Activated naive CD4-positive, alpha-beta T cell treated with anti-CD3 and anti-CD28 coated beads for 36 hours (primary cell): ENCODE measurements around the gene ANGPTL2. TPM values are rescaled to one million over a fixed set of nuclear protein-coding genes. Genes with fewer than 3 reads are reported as not detected.

ENCODE experiments used
- CTCF ChIA-PET: fragments of 350-600 bp; sonication (Branson Sonifier 250); formaldehyde crosslinking; loops from one replicate; lab custom pipeline; 2021; ENCODE audit warnings: antibody characterized with exemption; lab: Charles Lee
- DNase-seq: peaks from one replicate; pipeline ENCODE4 v3.0.0-alpha.2; 2020
- H3K27ac Mint-ChIP-seq: one replicate; pipeline ENCODE4 v1.8.0; 2021; ENCODE audit warnings: mild to moderate bottlenecking, mixed read lengths
- H3K27me3 Mint-ChIP-seq: one replicate; pipeline ENCODE4 v1.8.0; 2021; ENCODE audit warnings: low read depth, mixed read lengths
- H3K36me3 Mint-ChIP-seq: one replicate; pipeline ENCODE4 v1.8.0; 2021; ENCODE audit warnings: low read depth, mixed read lengths
- H3K4me1 Mint-ChIP-seq: one replicate; pipeline ENCODE4 v1.8.0; 2021; ENCODE audit warnings: low read depth, mixed read lengths
- H3K4me3 Mint-ChIP-seq: one replicate; pipeline ENCODE4 v1.8.0; 2021; ENCODE audit warnings: mild to moderate bottlenecking, moderate library complexity, mixed read lengths
- H3K9me3 Mint-ChIP-seq: one replicate; pipeline ENCODE4 v1.8.0; 2021; ENCODE audit warnings: mixed read lengths
- intact Hi-C: fragments of 100-400 bp; cut with micrococcal nuclease; formaldehyde crosslinking; loops from one replicate; pipeline ENCODE4 v1.15.1; 2023
- total RNA-seq, 2 experiments: library from RNA; stranded (reverse); gene quantifications; one replicate each; pipeline ENCODE4 v1.2.3, GENCODE V29; 2021

Gene ANGPTL2
- total RNA-seq, 2 experiments from 2014 or later: not detected

- intact Hi-C loops: no loop called here
- Mint-ChIP-seq H3K4me3 (no peak overlapping the region), H3K27ac (no peak overlapping the region), H3K27me3 (no peaks in the 10 kb centered on the region), H3K36me3 (no peaks in the 10 kb centered on the region), H3K4me1 (no peaks in the 10 kb centered on the region), H3K9me3 (no peaks in the 10 kb centered on the region)
- CTCF ChIA-PET: no interaction called here
- no peak for DNase-seq
Measured at GRCh38 chr9:127130661-127131538, 8.5 kb upstream of the ANGPTL2 start.

GRCh38 chr9:127130235-127130634 lies 7.8 kb upstream of the ANGPTL2 start:
- no peaks in the 10 kb centered on the region for H3K36me3 Mint-ChIP-seq
- H3K27me3 Mint-ChIP-seq: no peaks in the 10 kb centered on the region
- no peak overlapping the region for H3K27ac Mint-ChIP-seq
- CTCF ChIA-PET: no interaction called here
- DNase-seq: no peak
- H3K4me3 Mint-ChIP-seq: no peak overlapping the region
- no peaks in the 10 kb centered on the region for H3K9me3 Mint-ChIP-seq
- intact Hi-C loops: no loop called here
- H3K4me1 Mint-ChIP-seq: no peaks in the 10 kb centered on the region

GRCh38 chr9:127129718-127130085 lies 7.3 kb upstream of the ANGPTL2 start:
- DNase-seq: no peak
- Mint-ChIP-seq H3K9me3 (no peaks in the 10 kb centered on the region), H3K4me3 (no peak overlapping the region), H3K27ac (no peak overlapping the region), H3K36me3 (no peaks in the 10 kb centered on the region), H3K4me1 (no peaks in the 10 kb centered on the region), H3K27me3 (no peaks in the 10 kb centered on the region)
- intact Hi-C loops: no loop called here
- CTCF ChIA-PET: no interaction called here

DNA sequence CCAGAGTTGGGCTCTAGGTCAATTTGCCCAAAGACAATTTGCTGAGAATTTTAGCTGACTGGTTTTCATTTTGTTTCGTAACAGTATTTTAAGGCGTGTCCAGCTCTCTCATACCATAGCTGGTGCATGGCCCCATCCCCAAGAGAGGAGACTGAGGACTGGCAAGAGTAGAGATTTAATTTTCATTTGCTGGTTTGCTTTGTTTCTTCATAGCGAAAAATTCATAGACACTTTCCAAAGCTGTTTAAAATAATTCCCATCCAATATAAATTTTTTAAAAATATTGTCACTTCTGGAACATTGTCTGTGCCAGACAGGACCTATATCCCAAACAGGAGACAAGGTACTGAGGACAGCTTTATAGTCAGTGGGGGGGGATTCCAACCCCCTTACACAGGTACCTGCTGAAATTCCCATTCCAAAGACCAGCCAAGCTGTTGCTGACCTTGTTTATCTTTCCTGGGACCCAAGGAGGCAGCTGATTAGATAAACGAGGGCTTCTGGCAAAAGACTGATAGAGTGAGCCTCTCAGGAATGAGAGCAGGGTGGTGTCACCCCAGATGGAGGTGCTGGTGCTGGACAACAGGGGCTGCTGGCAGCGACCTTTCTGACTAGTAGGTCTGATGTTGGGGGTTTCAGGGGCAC lies 6.8 kb upstream of the ANGPTL2 start:
- Mint-ChIP-seq H3K9me3 (no peaks in the 10 kb centered on the region), H3K4me3 (no peak overlapping the region)
- intact Hi-C loops: no loop called here

DNA sequence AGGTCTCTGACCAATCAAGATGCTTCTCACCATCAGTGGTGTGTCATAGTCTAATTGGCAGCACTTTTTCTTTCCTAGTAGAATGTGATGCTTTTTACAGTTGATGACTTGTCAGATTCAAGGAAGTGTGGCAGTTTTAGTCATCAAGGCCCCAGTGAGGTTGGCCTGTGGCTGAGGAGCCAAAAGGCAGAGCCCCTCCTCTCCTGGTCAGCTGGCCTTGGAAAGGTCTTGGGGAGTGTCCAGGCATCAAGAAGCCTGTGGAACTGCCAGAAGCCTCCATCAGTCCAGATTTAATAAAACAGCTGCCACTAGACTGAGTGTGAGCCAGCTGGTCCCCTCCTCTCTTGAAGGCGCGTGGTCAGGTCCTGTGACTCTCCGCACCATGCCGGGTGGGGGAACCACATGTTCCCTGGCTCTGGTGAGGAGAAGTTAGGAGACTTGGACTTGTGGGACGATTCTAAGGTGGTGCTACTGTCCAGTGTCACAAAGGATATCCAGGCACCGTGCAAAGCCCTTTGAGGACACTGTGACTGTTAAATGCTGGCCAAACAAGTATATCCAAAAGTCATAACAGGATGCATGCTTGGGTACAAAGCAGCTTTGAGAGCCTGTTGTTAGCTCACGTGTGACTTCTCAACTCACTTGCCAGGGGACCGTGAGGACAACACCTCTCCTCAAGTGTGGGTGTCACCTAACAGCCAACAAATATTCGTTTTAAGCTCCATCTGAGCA lies 6.1 kb upstream of the ANGPTL2 start:
- H3K4me1 Mint-ChIP-seq: no peaks in the 10 kb centered on the region
- H3K36me3 Mint-ChIP-seq: no peaks in the 10 kb centered on the region
- no peaks in the 10 kb centered on the region for H3K9me3 Mint-ChIP-seq
- H3K27ac Mint-ChIP-seq: no peak overlapping the region
- no peak for DNase-seq
- intact Hi-C loops: no loop called here
- peaks cover 3% of the 10 kb centered on the region for H3K27me3 Mint-ChIP-seq
- no peak overlapping the region for H3K4me3 Mint-ChIP-seq
- CTCF ChIA-PET: interaction anchor here (0.8 kb wide), 1 partner anchor 187 kb away, joined by 3 read pairs; no protein-coding TSS in a partner anchor

More for the DNA sequence above, 6.8 kb upstream of the ANGPTL2 start:
- Mint-ChIP-seq H3K36me3 (no peaks in the 10 kb centered on the region), H3K27me3 (no peaks in the 10 kb centered on the region), H3K27ac (no peak overlapping the region), H3K4me1 (no peaks in the 10 kb centered on the region)
- no peak for DNase-seq
- CTCF ChIA-PET: interaction anchor here (0.8 kb wide), 1 partner anchor 188 kb away, joined by 3 read pairs; no protein-coding TSS in a partner anchor

- peaks cover 4% of the 10 kb centered on the region for H3K4me1 Mint-ChIP-seq
- CTCF ChIA-PET: no interaction called here
- no peaks in the 10 kb centered on the region for H3K36me3 Mint-ChIP-seq
- DNase-seq: no peak
- no peak overlapping the region for H3K4me3 Mint-ChIP-seq
- H3K27ac Mint-ChIP-seq: no peak overlapping the region
- no peaks in the 10 kb centered on the region for H3K9me3 Mint-ChIP-seq
- intact Hi-C loops: no loop called here
- peaks cover 13% of the 10 kb centered on the region for H3K27me3 Mint-ChIP-seq
Measured at GRCh38 chr9:127126971-127127370, 4.5 kb upstream of the ANGPTL2 start.

DNA sequence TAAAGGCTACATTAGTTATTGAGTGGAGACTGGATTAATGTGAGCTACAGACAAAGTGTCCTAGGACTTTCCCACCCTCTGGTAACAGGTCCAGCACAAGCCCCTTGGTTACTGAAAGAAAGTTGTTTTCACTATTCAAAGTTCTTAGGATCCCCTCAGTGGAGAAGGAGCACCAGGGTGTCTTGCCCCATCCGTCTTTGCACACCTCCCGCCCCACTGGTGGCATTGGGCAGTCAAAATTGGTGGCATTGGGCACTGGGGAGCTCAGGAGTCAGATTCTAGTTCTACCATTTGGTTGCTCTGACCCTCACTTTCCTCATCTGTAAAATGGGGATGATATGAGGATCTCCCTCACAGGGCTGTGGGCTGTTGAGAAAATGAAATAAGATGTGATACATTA lies 2.4 kb upstream of the ANGPTL2 start:
- CTCF ChIA-PET: no interaction called here
- Mint-ChIP-seq H3K27ac (no peak overlapping the region), H3K9me3 (no peaks in the 10 kb centered on the region), H3K27me3 (peaks cover 23% of the 10 kb centered on the region), H3K4me3 (no peak overlapping the region), H3K36me3 (no peaks in the 10 kb centered on the region), H3K4me1 (peaks cover 7% of the 10 kb centered on the region)
- no peak for DNase-seq
- intact Hi-C loops: no loop called here

DNA sequence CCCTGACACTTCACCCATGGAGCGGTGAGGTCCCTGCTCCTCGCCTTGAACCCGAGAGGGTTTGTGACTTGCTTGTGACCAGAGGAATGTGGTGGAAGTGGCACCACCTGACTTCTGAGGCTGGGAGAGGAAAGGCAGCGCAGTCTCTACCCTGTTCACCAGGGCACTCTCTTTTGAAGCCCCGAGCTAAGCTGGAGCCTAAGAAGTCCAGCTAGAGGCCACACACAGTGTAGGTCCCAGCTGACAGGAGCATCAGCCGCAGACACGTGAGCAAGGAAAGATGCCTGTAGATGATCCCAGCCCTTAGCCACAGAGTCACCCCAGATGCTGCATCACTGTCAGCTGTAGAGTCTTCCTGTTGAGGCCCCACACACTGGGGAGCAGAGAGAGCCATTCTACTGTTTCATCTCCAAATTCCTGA lies 1.7 kb upstream of the ANGPTL2 start:
- DNase-seq: no peak
- no peak overlapping the region for H3K27ac Mint-ChIP-seq
- intact Hi-C loops: no loop called here
- no peak overlapping the region for H3K4me3 Mint-ChIP-seq
- peaks cover 7% of the 10 kb centered on the region for H3K4me1 Mint-ChIP-seq
- peaks cover 29% of the 10 kb centered on the region for H3K27me3 Mint-ChIP-seq
- H3K9me3 Mint-ChIP-seq: no peaks in the 10 kb centered on the region
- no peaks in the 10 kb centered on the region for H3K36me3 Mint-ChIP-seq
- CTCF ChIA-PET: no interaction called here

- CTCF ChIA-PET: interaction anchor here (1.3 kb wide), 1 partner anchor 183 kb away, joined by 5 read pairs; no protein-coding TSS in a partner anchor
- no peaks in the 10 kb centered on the region for H3K9me3 Mint-ChIP-seq
- no peak overlapping the region for H3K27ac Mint-ChIP-seq
- H3K36me3 Mint-ChIP-seq: no peaks in the 10 kb centered on the region
- intact Hi-C loops: no loop called here
- peaks cover 7% of the 10 kb centered on the region for H3K4me1 Mint-ChIP-seq
- peaks cover 31% of the 10 kb centered on the region for H3K27me3 Mint-ChIP-seq
- no peak overlapping the region for H3K4me3 Mint-ChIP-seq
- no peak for DNase-seq
Measured at GRCh38 chr9:127123064-127123890, 842 bp upstream of the ANGPTL2 start.

GRCh38 chr9:127121628-127122175 lies 733 bp downstream of the ANGPTL2 start:
- CTCF ChIA-PET: interaction anchor here (1.3 kb wide), 1 partner anchor 181 kb away, joined by 5 read pairs; no protein-coding TSS in a partner anchor
- no peak overlapping the region for H3K4me3 Mint-ChIP-seq
- peaks cover 31% of the 10 kb centered on the region for H3K27me3 Mint-ChIP-seq
- intact Hi-C loops: no loop called here
- no peaks in the 10 kb centered on the region for H3K9me3 Mint-ChIP-seq
- no peak overlapping the region for H3K27ac Mint-ChIP-seq
- H3K4me1 Mint-ChIP-seq: peaks cover 7% of the 10 kb centered on the region
- no peaks in the 10 kb centered on the region for H3K36me3 Mint-ChIP-seq
- no peak for DNase-seq

GRCh38 chr9:127119320-127119709 lies 3.1 kb downstream of the ANGPTL2 start:
- CTCF ChIA-PET: interaction anchor here (1.3 kb wide), 2 partner anchors 16 to 35 kb away, joined by 3 read pairs; no protein-coding TSS in a partner anchor

More at GRCh38 chr9:127119320-127119709, 3.1 kb downstream of the ANGPTL2 start:
- DNase-seq: no peak
- Mint-ChIP-seq H3K9me3 (no peaks in the 10 kb centered on the region), H3K4me1 (peaks cover 12% of the 10 kb centered on the region), H3K27ac (no peak overlapping the region), H3K36me3 (no peaks in the 10 kb centered on the region), H3K4me3 (no peak overlapping the region), H3K27me3 (peaks cover 31% of the 10 kb centered on the region)
- intact Hi-C loops: no loop called here
